Vagina (tissue), 2 donors: ENCODE results near the gene CSNK1D. TPM values are rescaled to one million over a fixed set of nuclear protein-coding genes. Genes with fewer than 3 reads are reported as not detected.

Experiments
- DNase-seq, 2 donors: peaks; one replicate each; pipeline ENCODE4 v3.0.0-alpha.2; 2017; ENCODE audit errors: extremely low spot score in 2 of 2
- H3K27ac ChIP-seq: fragments of 200-600 bp; sonication (generic); one replicate; pipeline ENCODE4 v1.5.1; 2019
- H3K27me3 ChIP-seq: fragments of 200-600 bp; sonication (generic); one replicate; pipeline ENCODE4 v1.5.1; 2019
- H3K36me3 ChIP-seq, 2 donors: fragments of 200-600 bp; sonication (generic); one replicate each; pipeline ENCODE4 v1.5.1; 2017 to 2019
- H3K4me1 ChIP-seq: fragments of 200-600 bp; sonication (generic); one replicate; pipeline ENCODE4 v1.5.1; 2019
- H3K4me3 ChIP-seq, 2 donors: fragments of 200-600 bp; sonication (generic); 1 replicate in 1 of 2; 2 replicates in 1 of 2; pipeline ENCODE4 v1.5.1; 2016 to 2019
- H3K9me3 ChIP-seq: fragments of 200-600 bp; sonication (generic); one replicate; pipeline ENCODE4 v1.5.1; 2019
- POLR2A ChIP-seq, 2 donors: fragments of 450-650 bp; IDR thresholded peaks; one replicate each; pipeline ENCODE4 v1.6.1; 2017; ENCODE audit warnings: antibody characterized with exemption in 2 of 2, mild to moderate bottlenecking in 2 of 2, moderate library complexity in 2 of 2
- POLR2AphosphoS5 ChIP-seq, 2 donors: sonication (generic); formaldehyde crosslinking; IDR thresholded peaks; one replicate each; pipeline ENCODE4 v1.9.0; 2017; ENCODE audit warnings: antibody characterized with exemption in 2 of 2, mild to moderate bottlenecking in 2 of 2, low read depth in 1 of 2; ENCODE audit not compliant: insufficient read depth in 1 of 2
- intact Hi-C: fragments of 100-400 bp; cut with DNase I; formaldehyde crosslinking; loops from one replicate; pipeline ENCODE4 v1.15.1; 2023
- total RNA-seq: library from RNA; depleted of rRNA; stranded (reverse); fragments of >200 nt; gene quantifications from one replicate; pipeline ENCODE4 v1.2.3, GENCODE V29; 2016
- TF ChIP-seq, protein P1 (sequence below), 3 experiments: fragments of 450-650 bp in 2 of 3; fragments of 200-600 bp in 1 of 3; sonication (generic) in 1 of 3; IDR thresholded peaks; one replicate each; pipeline ENCODE4 v1.5.1; 2017 to 2019; ENCODE audit warnings: antibody characterized with exemption in 3 of 3, mild to moderate bottlenecking in 2 of 3, moderate library complexity in 2 of 3

Gene CSNK1D
- total RNA-seq, 1 donor from 2014 or later, result 67.8 TPM

DNA sequence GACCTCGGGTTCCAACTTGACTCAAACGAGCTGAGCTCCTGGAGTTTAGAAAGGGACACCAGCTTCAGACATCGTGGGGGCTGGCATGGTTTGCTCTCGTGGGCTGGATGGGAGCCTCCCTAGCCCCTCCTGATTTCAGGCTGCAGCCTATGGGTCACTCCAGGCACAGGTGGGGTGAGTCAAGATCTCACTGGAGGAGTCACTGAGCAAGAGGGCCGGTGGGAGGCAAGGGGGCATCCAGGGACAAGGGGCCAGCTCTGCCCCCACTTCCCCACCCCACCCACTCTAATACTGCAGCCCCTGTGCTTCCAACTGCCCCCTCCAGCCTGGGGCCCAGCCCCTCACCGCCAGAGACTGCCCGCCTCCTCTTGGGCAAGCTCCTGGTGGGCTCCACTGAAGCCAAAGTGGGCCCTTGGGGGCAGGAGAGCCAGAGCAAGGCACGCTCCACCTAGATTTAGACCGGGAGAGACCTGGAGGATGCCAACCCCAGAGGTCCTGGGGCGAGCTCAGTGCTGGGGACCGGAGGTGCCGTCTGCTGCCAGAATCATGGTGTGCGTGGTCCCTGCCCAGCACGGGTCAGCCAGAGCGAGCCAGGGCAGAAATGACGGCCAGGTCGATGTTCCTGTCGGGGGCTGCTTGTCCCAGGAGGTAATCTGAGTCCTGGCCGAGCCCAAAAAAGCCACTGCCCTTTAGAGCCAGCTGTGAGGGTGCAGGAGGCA is 38.3 kb downstream of the CSNK1D start:
- H3K4me3 ChIP-seq, result no peak overlapping the region
- intact Hi-C loops, result no loop called here
- H3K4me1 ChIP-seq, result peaks cover 88% of the 10 kb centered on the region
- no peak for DNase-seq
- H3K9me3 ChIP-seq, result no peaks in the 10 kb centered on the region
- H3K27me3 ChIP-seq, result no peaks in the 10 kb centered on the region
- peak overlapping the region; percentile 85 for H3K27ac ChIP-seq
- H3K36me3 ChIP-seq, result no peaks in the 10 kb centered on the region
- TF ChIP-seq, protein P1, sequence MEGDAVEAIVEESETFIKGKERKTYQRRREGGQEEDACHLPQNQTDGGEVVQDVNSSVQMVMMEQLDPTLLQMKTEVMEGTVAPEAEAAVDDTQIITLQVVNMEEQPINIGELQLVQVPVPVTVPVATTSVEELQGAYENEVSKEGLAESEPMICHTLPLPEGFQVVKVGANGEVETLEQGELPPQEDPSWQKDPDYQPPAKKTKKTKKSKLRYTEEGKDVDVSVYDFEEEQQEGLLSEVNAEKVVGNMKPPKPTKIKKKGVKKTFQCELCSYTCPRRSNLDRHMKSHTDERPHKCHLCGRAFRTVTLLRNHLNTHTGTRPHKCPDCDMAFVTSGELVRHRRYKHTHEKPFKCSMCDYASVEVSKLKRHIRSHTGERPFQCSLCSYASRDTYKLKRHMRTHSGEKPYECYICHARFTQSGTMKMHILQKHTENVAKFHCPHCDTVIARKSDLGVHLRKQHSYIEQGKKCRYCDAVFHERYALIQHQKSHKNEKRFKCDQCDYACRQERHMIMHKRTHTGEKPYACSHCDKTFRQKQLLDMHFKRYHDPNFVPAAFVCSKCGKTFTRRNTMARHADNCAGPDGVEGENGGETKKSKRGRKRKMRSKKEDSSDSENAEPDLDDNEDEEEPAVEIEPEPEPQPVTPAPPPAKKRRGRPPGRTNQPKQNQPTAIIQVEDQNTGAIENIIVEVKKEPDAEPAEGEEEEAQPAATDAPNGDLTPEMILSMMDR (IDR thresholded peaks at IDR 0.05), result no peak
- TF ChIP-seq POLR2AphosphoS5 (IDR thresholded peaks at IDR 0.05; ENCODE audit: insufficient read depth in 1 of 2, low read depth in 1 of 2) (no peak), POLR2A (IDR thresholded peaks at IDR 0.05) (no peak)

DNA sequence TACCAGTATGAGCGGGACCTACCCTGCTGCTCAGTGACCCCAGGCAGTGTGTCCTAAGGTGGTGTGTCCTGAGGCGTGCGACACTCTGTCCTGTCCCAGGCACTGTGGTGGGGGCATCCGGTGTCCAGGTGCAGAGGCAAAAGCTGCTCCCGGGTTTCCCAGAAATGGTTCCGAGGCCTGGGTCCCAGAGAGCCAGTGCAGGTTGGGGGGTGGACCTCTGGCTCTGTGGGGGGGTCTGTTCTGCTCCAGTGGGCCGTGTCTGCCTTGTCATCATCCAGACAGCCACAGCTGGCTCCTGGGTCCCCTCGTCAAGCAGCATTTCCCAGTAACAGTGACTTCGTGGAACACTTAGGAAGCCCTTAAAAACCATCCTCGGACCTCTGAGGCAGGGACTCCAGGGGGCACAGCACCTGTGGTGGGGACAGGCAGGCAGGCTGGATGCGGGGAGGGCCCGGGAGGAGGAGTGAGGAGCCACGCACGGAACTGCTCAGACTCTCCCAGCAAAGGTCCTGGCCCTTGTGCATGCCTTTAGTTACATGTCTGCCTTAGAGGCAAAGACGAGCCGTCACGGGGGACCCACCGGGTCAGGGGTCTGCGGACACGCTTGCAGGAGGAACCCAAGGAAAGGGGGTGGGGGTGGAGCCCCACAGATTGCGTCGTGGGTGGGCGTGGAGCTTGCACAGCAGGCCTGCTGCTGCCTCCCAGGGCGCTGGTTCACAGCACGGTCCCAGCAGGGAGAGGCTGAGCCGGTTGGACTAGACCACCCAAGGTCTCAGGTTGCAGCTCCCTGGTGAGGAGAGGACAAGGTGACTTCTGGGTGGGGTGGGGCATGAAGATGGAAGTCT is 39.1 kb downstream of the CSNK1D start:
- no peak for DNase-seq
- intact Hi-C loops, result no loop called here
- H3K9me3 ChIP-seq, result no peaks in the 10 kb centered on the region
- H3K4me1 ChIP-seq, result peaks cover 87% of the 10 kb centered on the region
- TF ChIP-seq, protein P1 (IDR thresholded peaks at IDR 0.05), result no peak
- H3K36me3 ChIP-seq, result no peaks in the 10 kb centered on the region
- H3K27ac ChIP-seq, result no peak overlapping the region
- no peak overlapping the region for H3K4me3 ChIP-seq
- no peaks in the 10 kb centered on the region for H3K27me3 ChIP-seq

DNA sequence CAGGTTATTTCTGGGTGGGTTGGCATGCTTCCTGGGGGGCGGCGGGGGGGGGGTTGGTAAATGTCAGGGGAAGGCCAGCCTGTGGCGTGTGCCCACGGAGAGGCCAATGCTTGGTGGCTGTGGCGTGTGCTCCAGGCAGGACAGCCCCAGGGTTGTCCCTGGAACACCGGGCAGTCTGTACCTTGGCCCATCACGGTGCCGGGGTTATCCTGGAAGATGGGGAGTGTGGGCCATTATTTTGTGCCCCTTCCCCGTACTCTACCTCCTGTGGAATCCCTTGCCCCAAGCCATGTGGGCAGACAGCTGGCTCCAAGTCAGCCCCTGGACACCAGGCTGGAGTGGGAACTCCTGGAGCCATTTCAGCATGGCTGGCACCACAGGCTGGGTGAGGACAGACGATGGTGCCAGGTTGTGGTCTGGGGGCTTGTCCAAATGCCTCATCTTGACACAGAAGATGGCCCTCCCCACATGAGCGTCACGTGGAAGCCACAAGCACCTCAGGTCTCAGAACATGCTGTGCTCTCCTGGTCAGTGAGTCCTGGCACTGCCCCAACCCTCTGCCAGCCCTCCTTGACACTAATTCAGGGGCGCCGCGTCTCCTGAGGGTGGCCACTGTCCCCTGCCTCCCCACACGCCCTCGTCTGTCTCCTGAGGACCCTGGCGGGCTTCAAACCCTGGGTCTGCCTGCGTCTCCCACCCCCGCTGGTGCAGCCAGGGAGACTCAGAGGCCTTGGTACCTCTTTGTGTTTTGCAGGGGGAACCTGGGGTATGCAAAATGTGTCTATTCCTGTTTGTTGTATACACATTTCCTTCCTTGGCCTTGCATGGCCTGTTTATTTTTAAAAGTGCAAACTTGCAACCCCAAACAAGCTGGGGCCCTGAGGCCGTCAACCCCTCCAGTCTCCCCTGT is 40.4 kb downstream of the CSNK1D start:
- Histone ChIP-seq H3K9me3 (no peaks in the 10 kb centered on the region), H3K27me3 (no peaks in the 10 kb centered on the region), H3K4me3 (no peak overlapping the region), H3K27ac (peak overlapping the region; percentile 93), H3K4me1 (peaks cover 79% of the 10 kb centered on the region), H3K36me3 (no peaks in the 10 kb centered on the region)
- intact Hi-C loops, result no loop called here
- no peak for DNase-seq
- TF ChIP-seq POLR2AphosphoS5 (IDR thresholded peaks at IDR 0.05; ENCODE audit: insufficient read depth in 1 of 2, low read depth in 1 of 2) (no peak), POLR2A (IDR thresholded peaks at IDR 0.05) (no peak)
- TF ChIP-seq, protein P1 (IDR thresholded peaks at IDR 0.05), result no peak

DNA sequence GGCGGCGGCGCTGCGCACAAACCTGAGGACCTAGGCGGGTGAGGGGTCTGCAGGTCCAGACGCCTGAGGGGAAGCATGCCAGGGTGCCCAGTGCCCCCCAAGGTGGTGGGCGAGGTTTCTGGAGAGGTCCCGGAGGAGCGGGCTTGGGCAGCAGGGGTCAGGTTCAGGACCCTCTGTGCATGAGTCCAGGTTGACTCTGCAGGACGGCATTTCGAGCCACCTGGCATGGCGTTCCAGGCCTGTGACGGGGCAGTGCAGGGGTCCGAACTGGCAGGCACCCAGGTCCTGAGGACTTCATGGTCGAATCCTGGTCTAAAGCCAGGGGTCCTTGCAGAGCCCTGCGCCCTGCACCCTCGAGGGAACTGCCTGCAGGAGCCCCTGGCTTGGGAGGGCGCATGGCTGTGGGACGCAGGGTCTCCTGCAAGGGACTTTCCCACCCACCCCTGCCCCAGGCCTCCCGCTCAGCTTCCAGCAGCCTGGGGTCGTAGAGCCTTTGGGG is 41.1 kb downstream of the CSNK1D start:
- no peaks in the 10 kb centered on the region for H3K36me3 ChIP-seq
- peaks cover 71% of the 10 kb centered on the region for H3K4me1 ChIP-seq
- DNase-seq, result no peak
- H3K9me3 ChIP-seq, result no peaks in the 10 kb centered on the region
- peak overlapping the region; percentile 62 to 63 for H3K4me3 ChIP-seq
- peak overlapping the region; percentile 93 for H3K27ac ChIP-seq
- H3K27me3 ChIP-seq, result no peaks in the 10 kb centered on the region
- TF ChIP-seq POLR2AphosphoS5 (IDR thresholded peaks at IDR 0.05; ENCODE audit: insufficient read depth in 1 of 2, low read depth in 1 of 2) (no peak), POLR2A (IDR thresholded peaks at IDR 0.05) (no peak)
- TF ChIP-seq, protein P1 (IDR thresholded peaks at IDR 0.05), result no peak
- intact Hi-C loops, result no loop called here
